ENCODE measurements around the gene MYO3A. TPM values are rescaled to one million over a fixed set of nuclear protein-coding genes. Genes with fewer than 3 reads are reported as not detected.

Gene MYO3A
- total and polyA plus RNA-seq, 2 of the 4 experiments (the other 2 are of a cell fraction), result not detected

GRCh38 chr10:25914776-25915175 is 19.3 kb upstream of the MYO3A start:
- no TSS peak for BruUV-seq (replicated peaks)
- H3K4me1 ChIP-seq (ENCODE audit: control insufficient read depth, insufficient read depth, low read length), result no peaks in the 10 kb centered on the region
- H3K36me3 ChIP-seq (ENCODE audit: control insufficient read depth, insufficient read depth, low read length), result no peaks in the 10 kb centered on the region
- no peak overlapping the region for H2AK5ac ChIP-seq (ENCODE audit: low read depth, low read length)
- no peaks in the 10 kb centered on the region for H3K9me1 ChIP-seq (ENCODE audit: insufficient read depth, low read length)
- H3K4ac ChIP-seq (ENCODE audit: low read depth, low read length), result no peak overlapping the region
- H2BK120ac ChIP-seq (ENCODE audit: low read depth, low read length), result no peak overlapping the region
- H2BK5ac ChIP-seq (ENCODE audit: low read depth, low read length, poor library complexity, severe bottlenecking), result no peak overlapping the region
- H3K9me3 ChIP-seq (ENCODE audit: control insufficient read depth, insufficient read depth, low read length), result peaks cover 16% of the 10 kb centered on the region
- in situ Hi-C loops (cut with MboI; ENCODE audit: low sequenced_read_pairs) (no loop called here), dilution Hi-C loops (cut with HindIII; ENCODE audit: low sequenced_read_pairs, unreplicated experiment) (no loop called here), intact Hi-C loops (cut with micrococcal nuclease) (no loop called here)
- ATAC-seq (ENCODE audit: low read depth), result no peak
- no peak for DNase-seq
- POLR2A ChIA-PET (ENCODE audit: unreplicated experiment), result no interaction called here
- no peak overlapping the region for H4K8ac ChIP-seq (ENCODE audit: low read depth in 2 of 2, low read length in 2 of 2)
- no peak overlapping the region for H3K18ac ChIP-seq (ENCODE audit: low read depth, low read length)
- H3K27me3 ChIP-seq (ENCODE audit: control insufficient read depth, insufficient read depth, low read length), result no peaks in the 10 kb centered on the region
- no CpG with 5 or more reads among the region's 2 CpGs for WGBS, 2 experiments (ENCODE audit: extremely low coverage in 2 of 2, insufficient read length in 1 of 2)
- no peak overlapping the region for H2BK15ac ChIP-seq (ENCODE audit: low read depth, low read length)
- TF ChIP-seq RAD21 (IDR thresholded peaks at IDR 0.05; ENCODE audit: low read length) (no peak), MXI1 (IDR thresholded peaks at IDR 0.05; ENCODE audit: borderline replicate concordance, low read depth, low read length) (no peak), POLR2A (IDR thresholded peaks at IDR 0.05; ENCODE audit: low read depth, low read length) (no peak)
- H3K4me2 ChIP-seq (ENCODE audit: low read depth, low read length), result no peak overlapping the region
- no peak overlapping the region for H2AFZ ChIP-seq (replicated peaks; ENCODE audit: low read length, poor library complexity)
- no peak overlapping the region for H3K9ac ChIP-seq (ENCODE audit: low read depth, low read length)
- no peak overlapping the region for H4K5ac ChIP-seq (ENCODE audit: low read depth, low read length)
- H3K27ac ChIP-seq (ENCODE audit: insufficient read depth, low read length), result no peak overlapping the region
- no peak overlapping the region for H3K4me3 ChIP-seq (ENCODE audit: insufficient read depth, low read depth, low read length)
- H4K20me1 ChIP-seq (ENCODE audit: insufficient read depth, low read length), result no peaks in the 10 kb centered on the region
- no peaks in the 10 kb centered on the region for H3K79me1 ChIP-seq (ENCODE audit: low read depth in 1 of 2, low read length in 2 of 2)
- CTCF ChIA-PET, result no interaction called here
- no peak overlapping the region for H4K91ac ChIP-seq (ENCODE audit: insufficient read depth, low read depth, low read length)
- no peak overlapping the region for H3K56ac ChIP-seq (ENCODE audit: extremely low read depth, insufficient read depth, low read length)
- no peak overlapping the region for H2AK9ac ChIP-seq (replicated peaks; ENCODE audit: low read depth, low read length, poor library complexity)
- H3K23ac ChIP-seq (ENCODE audit: low read depth, low read length), result no peak overlapping the region
- H2BK20ac ChIP-seq (ENCODE audit: low read depth, low read length), result no peak overlapping the region
- H3K14ac ChIP-seq (replicated peaks; ENCODE audit: low read depth, low read length), result no peak overlapping the region
